Dermis blood vessel endothelial cell (primary cell): ENCODE results near the gene RAB3D. TPM values are rescaled to one million over a fixed set of nuclear protein-coding genes. Genes with fewer than 3 reads are reported as not detected.
"Not testable (repeated sequence)": the region's sequence is repeated elsewhere in the genome, so short reads cannot be mapped to it uniquely, and the experiment has no call there.

ENCODE experiments used
- DNase-seq: peaks from one replicate; pipeline ENCODE4 v3.0.0; 2010
- total RNA-seq: library from RNA; depleted of rRNA; stranded (reverse); fragments of >200 nt; gene quantifications from 2 replicates; pipeline ENCODE4 v1.2.3, GENCODE V29; 2014

RAB3D gene
- total RNA-seq, 1 donor from 2014 or later: 55.6 TPM

DNA sequence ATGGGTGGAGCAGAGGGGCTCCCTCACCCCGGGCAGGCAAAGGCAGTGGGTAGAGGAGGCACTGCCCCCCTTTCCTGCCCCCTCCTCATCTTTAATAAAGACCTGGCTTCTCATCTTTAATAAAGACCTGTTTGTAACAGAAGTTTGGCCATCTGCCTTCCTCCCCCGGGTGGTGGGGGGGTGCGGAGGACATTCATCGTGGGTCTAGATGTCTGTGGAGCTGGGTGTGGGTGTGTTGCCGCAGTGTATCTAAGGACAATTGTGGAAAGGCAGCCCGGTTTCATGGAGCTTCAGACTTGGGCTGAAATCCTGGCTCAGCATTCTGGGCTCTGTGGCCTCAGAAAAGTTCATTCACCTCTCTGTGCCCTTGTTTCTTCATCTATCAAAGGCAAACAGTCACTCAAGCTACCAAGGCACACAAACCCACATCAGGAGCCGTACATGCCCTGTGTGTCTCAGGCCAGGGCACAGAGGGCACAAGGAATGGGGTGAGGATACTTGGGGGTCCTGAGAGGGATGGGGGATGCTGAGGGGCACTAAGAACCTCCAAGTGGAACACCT, 26.2 kb upstream of the RAB3D start:
- DNase-seq: no peak

DNA sequence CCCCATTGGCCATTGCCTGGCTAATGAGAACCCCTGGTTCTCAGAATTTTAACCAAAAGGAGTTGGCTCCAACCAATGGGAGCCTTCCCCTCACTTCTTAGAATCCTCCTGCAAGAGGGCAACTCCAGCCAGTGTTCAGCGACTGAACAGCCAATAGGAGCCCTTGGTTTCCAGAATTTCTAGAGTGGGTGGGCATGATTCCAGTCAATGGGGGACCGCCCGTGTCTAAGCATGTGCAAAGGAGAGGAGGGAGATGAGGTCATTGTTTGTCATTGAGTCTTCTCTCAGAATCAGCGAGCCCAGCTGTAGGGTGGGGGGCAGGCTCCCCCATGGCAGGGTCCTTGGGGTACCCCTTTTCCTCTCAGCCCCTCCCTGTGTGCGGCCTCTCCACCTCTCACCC, 25.5 kb upstream of the RAB3D start:
- DNase-seq: no peak

DNA sequence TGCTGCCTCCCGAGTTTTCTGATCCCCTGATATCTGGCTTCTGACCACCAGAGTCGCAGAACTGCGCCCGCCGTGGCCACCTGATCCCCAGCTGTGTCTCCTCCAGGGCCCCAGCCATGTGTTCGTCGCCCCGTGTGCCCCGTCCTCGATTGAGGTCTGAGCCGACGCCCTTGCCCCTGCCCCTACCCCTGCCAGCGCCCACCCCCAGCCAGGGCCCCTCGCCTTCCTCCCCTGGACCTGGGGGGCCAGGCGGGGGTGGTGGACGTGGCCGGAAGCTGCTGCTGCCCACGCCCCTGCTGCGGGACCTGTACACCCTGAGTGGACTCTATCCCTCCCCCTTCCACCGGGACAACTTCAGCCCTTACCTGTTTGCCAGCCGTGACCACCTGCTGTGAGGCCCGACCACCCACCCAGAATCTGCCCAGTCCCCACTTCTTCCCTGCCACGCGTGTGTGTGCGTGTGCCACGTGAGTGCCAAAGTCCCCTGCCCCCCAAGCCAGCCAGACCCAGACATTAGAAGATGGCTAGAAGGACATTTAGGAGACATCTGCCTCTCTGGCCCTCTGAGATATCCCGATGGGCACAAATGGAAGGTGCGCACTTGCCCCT, 24.9 kb upstream of the RAB3D start:
- DNase-seq: no peak

DNA sequence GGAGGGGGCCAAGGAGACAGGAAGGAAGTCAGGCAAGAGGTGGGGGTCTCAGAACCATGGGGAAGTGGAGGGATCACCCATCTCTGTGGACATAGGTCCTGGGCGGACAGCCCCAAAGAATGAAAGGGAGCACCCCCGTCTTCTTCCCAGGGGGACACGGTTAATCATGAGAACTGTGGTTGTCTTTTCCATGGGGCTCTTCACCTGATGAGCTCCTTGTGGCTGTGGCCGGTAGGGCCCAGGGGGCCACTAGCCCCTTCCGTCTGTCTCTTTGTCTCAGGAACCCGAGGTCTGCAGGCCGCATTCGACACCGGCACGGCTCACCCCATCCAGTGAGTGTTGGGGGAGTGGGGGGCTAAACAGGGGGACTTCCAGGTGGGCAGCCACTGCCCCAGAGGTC, 24.4 kb upstream of the RAB3D start:
- no peak for DNase-seq

DNA sequence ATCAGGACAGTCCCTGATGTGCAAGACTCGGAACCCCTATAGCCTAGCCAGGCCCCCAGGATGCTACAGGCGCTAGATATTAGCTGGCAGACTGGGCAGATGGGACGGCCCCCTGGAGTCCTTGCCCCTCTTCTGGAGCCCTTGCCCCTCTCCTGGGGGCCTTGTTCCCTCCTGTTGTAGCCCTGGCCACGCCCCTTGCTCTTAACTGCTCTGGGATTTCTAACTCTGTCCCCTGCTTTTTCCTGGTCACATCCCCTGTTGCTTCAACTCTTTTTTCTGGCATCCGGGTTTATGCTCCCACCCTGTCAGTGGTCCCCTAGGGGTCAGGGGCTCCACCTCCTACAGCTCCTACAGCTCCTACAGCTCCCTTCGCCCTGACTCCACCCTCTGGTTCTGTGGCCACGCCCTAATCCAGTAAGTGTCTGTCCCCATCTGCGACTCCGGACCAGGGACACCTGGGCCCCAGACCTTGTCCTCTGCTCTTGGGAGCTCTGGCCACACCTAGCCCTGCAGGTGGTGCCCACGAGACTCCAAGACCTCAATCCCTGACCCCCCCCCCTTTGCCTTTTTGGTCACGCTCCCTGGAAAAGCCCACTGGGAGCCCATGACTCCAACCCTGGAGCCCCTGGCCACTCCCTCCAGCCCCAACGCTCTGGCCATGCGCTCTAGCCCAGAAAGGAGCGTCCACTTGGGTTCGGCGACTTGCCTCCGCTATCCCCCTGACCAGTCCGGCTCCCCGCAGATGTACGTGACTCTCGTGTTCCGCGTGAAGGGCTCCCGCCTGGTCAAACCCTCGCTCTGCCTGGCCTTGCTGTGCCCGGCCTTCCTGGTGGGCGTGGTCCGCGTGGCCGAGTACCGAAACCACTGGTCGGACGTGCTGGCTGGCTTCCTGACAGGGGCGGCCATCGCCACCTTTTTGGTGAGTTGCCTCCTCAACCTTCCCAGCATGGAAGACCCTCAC, 22.6 kb upstream of the RAB3D start:
- no peak for DNase-seq

DNA sequence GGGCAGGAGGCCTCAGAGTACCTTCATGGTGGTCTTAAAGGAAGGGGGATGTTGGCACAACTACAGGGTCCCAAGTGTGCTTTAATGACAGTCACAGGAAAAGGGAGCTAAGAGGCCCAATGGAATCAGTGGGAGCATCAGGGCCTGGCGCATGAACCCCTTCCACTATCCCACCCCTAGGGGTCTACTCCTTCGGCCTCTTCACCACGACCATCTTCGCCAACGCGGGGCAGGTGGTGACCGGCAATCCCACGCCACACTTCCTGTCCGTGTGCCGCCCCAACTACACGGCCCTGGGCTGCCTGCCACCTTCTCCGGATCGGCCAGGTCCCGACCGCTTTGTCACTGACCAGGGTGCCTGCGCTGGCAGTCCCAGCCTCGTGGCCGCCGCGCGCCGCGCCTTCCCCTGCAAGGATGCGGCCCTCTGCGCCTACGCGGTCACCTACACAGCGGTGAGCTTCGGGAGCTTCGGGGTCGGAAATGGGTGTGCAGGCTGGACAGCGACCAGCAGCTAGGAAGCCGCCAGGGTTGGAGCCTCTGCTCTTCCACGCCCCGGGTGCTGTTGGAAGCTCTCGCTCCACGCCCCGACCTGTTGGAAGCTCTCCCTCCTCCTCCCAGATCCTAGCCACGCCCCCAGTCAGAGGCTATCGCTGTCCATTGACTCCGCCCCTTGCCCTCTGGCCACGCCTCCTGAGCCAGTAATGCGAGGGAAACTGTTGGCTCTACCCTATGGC, 21.7 kb upstream of the RAB3D start:
- peak; percentile 56 for DNase-seq

DNA sequence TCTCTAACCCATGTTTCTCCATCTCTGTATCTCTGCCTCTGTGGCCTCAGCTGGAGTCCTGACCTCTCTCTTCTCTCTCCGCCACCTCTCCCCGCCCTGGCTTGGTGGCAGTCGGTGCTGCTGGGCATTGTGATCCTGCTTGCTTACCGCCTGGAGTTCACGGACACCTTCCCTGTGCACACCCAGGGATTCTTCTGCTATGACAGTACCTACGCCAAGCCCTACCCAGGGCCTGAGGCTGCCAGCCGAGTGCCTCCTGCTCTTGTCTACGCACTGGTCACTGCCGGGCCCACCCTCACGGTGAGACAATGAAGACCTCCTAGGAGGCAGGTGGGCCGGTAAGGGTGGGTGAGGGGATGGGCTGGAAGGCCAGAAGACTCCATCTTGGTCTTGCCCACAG, 20.0 kb upstream of the RAB3D start:
- DNase-seq: no peak

DNA sequence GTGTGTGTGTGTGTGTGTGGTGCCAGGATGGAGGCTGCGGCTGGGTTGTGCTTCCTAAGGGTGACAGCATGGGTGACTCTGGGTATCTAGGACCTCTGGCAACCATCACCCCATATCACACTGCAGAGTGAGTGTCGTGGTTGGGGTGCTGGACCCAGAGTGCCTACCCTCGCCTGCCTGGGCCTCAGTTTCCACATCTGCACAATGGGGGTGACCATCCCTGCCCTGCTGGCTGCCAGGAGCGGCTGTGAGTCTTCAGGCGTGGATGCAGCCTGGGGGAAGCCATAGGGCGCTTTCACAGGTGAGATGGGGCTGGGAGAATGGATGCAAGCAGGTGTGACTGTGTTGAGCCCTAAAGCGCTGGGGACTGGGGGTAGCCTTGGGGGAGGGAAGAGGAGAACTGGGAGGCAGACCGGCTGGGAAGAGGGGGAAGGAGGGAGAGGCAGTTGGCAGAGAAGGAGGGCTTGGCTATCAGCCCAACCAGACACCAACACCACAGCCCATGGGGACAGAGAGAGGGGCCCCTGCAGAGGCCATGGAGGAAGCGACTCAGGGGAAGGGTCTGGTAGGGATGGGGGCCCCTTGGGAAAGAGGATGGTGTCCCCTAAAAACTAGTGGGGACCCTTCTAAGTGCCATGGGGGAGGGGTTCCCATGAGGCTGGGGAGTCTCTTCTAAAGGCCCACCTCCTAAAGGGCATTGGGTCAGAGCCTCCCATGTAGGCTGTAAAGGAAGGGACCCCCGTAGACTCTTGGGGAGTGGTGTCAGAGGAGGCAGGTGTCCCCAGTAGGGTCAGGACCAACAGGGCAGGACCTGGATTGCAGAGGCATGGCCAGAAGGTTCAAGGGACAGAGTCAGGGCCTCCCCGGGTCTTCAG, 17.5 kb upstream of the RAB3D start:
- DNase-seq: no peak

DNA sequence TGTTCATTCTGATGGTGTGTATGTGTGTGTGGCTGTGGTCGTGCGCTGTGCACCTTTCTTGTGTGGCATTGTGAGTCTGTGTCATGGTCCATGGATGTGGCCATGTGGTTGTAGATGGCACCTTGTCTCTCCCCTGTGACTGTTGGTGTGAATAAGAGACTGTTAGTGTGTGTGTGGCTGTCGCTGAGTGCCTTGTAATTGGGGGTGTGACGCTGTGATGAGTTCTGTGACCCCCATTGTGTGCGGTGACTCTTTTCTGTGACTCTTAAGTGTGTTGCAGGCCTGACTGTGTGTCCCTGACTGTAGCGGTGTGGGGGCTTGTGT, 16.6 kb upstream of the RAB3D start:
- no peak for DNase-seq

DNA sequence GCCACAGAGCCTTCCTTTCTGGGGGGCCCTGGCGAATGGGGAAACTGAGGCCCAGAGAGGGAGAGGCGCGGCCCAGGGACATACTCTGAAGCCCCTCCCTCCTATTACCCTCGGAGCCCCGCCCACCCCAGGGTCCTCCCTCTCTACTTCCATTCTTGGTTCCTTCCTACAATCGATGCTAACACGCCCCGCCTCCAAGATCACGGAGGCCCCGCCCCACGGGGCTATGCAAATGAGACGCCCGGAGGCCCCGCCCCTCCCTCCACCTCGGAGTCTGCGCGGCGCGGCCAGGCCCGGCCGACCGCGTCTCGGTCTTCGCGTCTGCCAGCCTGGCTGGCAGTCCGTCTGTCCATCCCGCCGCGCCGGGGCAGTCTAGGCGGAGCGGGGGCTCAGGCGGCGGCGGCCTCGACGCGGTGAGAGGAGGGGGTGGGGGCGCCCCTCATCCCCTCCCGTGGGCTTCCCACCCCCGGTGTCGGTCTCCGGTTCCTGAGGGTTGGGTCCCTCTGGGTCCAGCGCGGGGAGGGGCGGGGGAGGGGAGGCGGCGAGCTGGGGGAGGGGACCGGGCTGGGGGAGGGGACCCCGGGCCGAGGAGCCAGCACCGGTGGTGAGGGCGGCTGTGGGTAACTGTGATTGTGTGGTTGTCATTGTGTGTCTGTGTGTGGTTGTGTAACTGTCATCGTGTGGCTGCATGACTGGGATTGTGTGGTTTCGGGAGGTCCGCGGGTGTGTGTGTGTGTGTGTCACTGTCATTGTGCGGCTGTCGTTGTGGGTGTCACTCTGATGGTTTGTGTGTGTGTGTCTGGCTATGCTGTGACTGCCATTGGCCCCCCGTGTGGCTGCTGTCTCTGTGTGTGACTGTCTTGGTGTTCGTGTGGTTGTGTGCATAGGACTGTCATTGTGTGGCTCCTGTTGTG, 16.0 kb upstream of the RAB3D start, which contains the start of gene PLPPR2:
PLPPR2 (plus strand) TSS at position 273 of the 914 bp plus-strand sequence. CDS start 2,242 bp downstream, outside the sequence.
- DNase-seq: peak; percentile 91

DNA sequence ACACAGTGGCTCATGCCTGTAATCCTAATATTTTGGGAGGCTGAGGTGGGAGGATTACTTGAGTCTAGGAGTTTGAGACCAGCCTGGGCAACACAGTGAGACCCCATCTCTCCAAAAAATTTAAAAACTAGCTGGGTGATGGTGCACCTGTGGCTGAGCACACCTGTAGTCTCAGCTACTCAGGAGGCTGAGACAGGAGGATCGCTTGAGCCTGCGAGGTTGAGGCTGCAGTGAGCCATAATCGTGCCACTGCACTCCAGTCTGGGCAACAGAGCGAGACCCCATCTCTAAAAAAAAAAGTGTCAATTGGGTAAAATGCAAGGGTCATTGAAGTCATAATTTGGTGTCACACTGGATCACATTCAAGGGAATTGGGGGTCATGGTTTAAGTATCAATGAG, 14.6 kb upstream of the RAB3D start:
- not testable (repeated sequence) for DNase-seq

DNA sequence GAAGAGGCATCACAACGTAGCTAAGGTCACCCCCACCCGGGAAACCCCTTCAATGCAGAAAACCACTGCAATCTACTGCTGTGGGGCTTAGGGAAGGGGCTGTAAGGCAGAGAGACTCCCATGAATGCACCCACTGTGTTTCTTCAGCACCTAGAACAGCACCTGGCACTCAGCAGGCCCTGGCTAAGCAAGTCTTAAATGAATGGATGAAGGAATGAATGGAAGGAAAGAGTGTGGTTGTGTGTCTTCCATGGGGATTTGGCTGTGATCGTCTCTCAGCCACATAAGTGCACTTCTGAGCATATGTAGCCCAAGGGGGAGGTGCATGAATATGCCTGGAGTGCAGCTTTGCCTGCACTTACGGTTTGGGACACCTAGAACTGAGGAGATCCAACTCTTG, 9.7 kb upstream of the RAB3D start:
- DNase-seq: no peak

DNA sequence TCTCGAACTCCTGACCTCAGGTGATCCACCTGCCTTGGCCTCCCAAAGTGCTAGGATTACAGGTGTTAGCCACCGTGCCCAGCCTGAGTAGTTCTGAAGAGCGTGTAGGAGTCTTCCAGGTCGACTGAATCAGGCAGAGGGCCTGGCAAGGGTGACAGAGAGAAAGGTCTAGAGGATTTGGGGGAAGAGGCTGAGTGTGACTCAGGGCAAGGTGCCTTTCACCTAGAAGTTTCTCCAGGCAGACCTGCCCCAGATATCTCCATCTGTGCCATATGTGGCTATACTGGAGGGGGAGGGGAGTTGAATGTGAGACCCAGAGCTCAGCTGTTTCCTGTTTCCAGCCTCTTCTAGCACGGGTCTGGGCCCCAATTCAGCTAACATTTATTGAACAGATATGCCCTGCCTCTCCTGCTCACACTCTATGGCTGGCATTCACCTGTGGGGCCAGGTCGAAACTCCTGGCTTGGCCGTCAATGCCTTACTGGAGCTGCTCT, 8.1 kb upstream of the RAB3D start:
- no peak for DNase-seq

DNA sequence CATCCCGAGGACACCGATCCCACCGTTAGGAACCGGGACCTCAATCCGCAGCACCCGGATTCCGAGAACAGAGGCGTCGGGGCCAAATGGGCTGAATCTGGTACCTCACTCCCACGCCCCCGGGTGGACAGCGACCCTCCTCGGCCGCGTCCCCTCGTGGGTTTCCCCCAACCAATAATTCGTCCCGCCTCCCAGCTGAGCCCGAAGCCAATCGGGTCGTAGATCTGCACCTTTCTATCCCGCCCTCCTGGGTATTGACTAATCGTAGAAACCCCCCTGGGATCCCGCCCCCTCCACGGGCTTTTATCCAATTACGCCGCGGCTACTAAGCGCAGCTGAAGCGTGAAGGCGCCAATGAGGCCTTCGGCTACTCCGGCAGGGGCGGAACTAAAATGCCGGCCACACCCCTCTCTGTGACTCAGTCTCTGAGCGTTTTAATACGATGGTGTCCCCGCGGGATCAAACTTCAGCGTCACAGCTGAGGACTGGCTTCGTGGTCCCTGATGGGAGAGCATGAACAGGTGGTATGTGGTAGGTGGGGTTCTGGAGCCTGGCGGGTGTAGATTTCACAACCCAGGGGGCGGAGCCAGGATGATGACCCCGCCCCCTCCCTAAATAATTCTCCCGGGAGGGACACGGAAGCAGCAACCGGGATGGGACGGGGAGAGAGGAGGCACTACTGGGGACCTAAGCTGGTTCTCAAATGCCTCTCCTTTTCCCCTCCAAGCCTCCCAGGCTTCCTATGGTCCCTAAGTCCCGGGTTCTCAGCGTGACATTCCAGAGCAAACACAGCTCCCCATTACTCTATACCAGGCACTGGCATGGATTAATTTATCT, 6.9 kb upstream of the RAB3D start, which contains the start of the genes CCDC159 and TMEM205:
CCDC159 (plus strand) TSS at position 416 of the 837 bp plus-strand sequence; CDS start at position 504, 88 bp downstream.
TMEM205 (minus strand) TSS at position 165 of the 837 bp plus-strand sequence. CDS start 649 bp downstream, outside the sequence.
- peak; percentile 99 for DNase-seq

DNA sequence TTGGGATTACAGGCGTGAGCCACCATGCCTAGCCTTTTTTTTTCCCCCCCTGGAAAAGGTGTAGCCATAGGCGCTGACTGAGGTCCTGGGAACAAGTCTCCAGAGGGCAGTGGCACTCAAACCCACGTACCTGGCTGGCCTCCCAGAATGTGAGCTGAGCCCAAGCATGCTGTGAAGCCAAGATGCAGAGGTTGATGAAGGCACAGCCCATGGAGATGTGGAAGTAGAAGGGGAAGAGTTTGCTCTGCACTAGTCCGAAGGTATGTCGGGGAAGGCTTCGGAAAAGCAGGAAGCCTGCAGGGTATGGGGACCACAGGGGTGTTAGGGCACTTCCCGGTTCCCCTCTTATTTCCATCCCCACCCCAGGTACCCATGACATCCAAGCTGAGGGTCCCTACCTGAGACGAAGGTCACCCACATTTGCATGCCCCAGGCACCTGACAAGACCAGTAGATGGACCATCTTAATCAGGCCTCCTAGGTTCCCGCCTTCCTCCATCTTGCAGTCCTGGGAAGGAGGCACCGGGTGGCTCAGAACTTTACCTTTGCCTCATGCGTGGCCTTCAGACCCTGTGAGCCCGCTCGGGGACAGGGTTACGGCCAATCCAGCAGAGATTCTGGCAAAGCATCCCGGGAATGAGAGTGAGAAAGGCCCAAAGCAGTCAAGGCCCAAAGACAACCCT, 5.8 kb upstream of the RAB3D start:
- peak; percentile 16 for DNase-seq

DNA sequence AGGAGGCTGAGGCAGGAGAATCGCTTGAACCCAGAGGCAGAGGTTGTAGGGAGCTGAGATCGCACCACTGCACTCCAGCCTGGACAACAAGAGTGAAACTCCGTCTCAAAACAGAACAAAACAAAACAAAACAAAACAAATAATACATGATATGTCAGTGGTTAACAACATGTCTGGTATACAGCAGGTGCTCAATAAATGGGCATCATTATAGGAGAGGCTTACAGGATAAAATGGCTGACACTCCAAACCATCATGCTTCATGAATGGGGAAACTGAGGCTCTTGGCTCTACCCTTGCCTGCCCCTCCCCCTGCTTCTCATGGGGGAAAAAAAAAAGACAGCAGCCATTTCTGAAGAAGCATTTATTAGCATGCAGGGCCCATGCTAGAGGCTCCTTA, 3.0 kb upstream of the RAB3D start:
- DNase-seq: no peak

DNA sequence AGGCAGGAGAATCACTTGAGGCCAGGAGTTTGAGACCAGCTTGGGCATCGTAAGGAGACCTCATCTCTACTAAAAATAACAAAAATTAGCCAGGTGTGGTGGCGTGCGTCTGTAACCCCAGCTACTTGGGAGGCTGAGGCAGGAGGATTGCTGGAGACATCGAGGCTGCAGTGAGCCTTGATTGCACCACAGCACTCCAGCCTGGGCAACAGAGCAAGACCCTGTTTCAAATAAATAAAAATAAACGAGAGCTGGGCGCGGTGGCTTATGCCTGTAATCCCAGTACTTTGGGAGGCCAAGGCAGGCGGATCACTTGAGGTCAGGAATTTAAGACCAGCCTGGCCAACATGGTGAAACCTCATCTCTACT, 626 bp upstream of the RAB3D start:
- DNase-seq: not testable (repeated sequence)

DNA sequence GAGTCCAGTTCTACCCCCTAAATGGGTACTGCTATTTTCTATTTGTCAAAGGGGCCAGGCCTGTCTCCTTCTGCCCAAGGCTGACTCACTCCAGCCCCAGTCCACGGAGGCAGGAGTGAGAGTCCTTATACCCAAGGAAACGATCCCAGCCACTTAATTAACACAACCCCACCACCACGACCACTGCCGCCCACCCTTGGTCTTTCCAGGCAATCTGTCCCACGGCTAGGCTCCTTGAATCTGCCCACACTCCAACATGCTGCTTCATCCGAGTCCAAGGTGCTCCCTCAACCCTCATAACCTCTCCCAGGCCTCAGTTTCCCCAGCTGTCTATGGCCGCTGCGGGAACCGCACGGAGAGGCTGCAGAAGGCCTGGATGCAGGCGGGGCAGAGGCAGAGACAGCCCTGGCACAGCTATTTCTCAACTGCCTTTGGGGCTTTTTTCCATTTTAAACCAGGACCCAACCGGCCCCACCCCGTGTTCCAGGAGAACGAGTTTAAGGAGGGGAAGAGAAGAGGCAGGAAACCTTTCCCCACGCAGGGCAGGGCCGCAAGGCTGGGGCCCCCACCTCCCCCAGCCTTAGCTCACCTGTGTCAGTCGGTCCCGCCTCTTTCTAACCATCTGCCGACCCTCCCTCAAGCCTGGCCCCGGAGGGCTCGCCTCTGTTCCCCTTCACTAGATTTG, 746 bp downstream of the RAB3D start:
- no peak for DNase-seq
